HUDEP-2 (cell line): Measurements from ENCODE around the gene FCN3.
"Not testable (repeated sequence)": the region's sequence is repeated elsewhere in the genome, so short reads cannot be mapped to it uniquely, and the experiment has no call there.

Experiments
- DNase-seq, 76 experiments: peaks; one replicate each; lab custom pipeline; 2025; ENCODE audit not compliant: unreplicated experiment in 76 of 76; lab: John Stamatoyannopoulos, UW

The FCN3 gene

DNA sequence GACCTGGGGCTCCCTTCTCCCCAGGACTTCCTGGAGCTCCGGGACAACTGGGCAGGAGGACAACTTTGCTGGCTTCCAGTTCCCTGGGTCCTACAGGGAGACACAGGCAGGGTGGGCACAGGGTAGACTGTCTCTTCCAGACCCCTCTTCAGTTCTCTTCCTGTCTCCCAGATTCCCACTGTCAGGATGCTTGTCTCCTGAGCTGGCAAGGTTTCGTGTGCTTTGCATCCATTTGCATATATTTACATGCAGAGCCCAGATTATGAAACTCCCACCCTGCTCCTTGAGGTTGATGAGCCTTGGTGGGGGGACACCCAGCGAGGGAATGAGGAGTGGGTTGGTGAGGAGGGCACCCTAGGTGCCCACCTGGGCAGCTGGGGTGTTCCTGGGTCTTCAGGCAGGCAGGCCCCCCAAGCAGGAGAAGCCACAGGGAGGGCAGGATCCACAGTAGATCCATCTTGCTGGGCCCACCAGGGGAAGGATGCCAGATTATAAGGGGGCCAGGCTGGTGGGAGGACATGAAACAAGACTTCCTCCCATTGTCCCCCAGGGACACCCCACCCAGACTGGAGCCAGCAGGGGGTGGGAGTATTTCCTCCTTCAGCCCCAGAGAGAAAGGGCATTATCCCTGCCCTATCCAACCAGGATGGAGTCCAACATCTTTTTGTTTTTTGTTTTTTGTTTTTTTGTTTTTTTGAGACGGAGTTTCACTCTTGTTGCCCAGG, at the start of gene FCN3:
Gene FCN3, minus strand, starts transcription at position 463 of the 725 bp plus-strand sequence. Its CDS starts 6 bp downstream, at position 457.
- no peak for DNase-seq

DNA sequence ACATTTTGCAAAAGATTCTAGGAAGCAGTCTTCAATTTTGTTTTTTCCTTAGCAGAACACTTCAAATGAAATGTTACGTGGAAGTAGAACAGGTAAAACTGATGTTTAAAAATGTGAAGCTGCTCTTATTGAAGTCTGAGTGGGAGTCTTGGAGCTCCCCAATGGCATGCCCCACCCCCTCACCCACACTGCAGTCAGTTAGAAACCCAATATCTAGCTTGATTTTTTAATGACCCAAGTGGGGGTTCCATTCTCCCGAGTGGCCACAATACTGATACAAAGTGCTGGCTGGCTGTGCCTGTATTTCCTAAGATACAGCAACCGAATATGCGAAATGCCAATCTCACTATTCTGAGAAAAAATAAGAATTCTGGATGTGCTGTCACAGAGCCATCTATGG, 49.1 kb upstream of the FCN3 start:
- DNase-seq, result no peak

DNA sequence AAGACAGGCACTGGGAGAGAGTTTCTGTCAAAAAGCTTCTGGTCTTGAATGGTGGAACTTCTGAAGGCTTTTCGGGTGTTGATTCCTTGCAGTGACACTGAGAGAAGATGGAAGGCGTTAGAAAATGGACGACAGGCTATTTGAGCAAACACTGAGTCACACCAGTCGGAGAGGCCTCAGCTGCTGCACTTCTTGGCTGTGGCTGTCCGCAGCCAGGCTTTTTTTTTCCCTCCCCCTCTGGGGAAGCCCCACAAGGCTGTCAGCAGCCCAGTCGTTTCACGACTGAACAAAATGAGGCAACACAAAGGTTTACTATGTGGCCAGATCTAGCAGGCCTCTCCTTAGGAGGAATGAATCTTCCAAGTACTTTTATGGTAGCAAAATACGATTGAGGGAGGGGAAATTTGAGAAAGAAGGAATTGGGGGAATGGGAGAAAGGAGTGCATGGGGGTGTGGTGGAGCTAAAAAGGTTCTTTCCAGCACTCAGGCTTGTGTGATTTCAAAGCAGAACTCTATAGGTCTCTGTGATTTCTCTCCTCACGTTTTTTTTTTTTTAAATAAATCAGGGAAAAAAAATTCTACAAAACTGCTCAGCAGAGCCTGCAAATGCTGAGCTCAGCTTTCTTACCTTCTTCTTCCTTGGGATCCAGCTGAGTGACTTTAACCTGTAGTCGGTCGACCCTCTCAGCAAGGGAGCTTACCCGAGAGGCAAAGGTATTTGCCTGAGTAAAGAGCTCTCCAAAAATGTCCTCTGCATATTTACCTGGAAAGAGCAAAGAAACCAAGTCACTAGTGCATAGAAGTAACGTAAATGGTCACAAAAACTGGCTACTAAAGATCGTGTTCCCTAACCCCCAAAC, 43.9 kb upstream of the FCN3 start:
- no peak for DNase-seq

DNA sequence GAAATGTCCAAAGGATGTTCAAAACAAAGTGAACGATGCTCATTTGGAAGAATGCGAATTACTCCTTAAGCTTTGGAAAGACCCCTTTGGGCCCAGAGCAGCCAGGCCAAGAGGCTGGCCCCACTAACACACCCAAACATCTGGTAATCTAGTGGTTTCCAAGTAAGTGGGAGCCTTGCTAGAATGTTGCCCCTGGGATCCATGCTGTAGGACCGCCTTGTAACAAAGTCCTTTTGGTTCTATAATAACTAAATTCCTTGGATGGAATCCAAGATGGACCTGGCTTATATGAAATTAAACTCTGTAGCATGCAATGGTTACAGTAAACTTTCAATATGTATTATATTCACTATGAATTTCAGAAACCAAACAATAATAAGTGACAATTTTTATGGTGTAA, 43.1 kb upstream of the FCN3 start:
- DNase-seq, result no peak

DNA sequence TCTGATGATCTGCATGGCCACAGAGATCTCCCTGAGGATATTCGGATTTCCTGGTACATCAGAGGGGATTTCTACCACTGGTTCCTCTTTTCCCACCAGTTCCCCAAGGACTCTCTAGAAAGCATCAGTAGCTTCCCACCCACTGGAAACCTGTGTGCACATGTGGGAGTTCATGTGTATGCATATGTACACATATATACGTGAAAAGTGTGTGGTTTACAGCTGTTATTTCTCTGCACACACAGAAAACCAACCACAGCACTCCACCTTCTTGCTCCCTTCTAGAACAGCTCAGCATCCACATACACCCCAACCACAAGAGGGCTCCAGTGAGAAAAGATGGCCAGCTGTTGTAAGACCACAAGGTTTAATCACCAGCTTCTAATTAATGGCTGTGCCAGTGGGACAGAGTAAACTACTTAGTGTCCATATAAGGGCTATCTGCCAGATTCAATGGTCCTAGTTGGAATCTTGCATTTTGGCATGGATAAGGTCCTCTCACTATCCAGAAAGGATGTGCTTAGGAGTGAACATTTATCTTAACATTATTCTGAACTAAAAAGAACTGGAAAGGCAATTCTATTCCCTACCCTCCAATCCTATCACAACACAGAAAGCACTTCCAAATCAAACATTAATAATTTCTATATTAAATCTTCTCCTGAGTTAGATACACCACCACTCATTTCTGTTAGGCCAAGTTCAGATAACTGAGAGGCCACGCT, 41.9 kb upstream of the FCN3 start:
- peak in 60 of 76 experiments; percentile 7 to 82 (median 34) for DNase-seq

DNA sequence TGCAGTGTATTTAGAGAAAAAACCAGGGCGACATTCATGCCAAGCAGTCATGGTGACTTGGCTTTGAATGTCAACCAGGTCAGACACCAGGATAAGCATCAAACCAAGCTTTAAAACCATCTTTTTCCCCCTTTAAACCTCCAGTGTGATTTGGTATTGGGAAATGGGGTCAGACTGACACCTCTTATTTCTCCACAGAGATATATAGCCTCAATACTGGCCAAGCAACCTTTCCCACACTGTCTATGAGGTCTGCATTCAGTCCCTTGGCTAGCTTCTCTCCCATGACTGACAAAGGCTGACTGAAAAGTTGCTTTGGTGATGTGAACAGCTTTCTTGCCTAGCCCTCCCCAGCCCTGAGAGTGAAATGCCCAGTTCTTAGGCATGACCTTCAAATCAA, 39.5 kb upstream of the FCN3 start:
- DNase-seq, result no peak

DNA sequence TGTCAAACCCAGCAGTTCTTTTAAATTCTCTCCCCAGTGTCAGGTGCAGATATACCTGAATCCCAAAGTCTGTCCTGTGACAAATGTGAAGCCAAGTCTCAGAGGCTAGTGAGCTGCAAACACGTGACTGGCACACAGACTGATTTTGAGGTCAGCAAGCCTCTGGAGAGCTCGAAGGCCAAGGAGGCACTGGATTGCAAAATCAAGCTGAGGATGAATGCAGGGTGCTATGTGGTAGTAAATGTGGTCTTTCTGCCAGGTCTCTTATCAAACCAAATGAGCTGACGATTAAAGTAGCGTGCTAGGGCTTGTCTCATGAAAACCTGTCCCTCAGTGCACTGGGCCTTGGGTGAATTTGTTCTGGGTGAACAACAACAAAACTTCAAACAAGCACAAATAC, 38.4 kb upstream of the FCN3 start:
- no peak for DNase-seq

DNA sequence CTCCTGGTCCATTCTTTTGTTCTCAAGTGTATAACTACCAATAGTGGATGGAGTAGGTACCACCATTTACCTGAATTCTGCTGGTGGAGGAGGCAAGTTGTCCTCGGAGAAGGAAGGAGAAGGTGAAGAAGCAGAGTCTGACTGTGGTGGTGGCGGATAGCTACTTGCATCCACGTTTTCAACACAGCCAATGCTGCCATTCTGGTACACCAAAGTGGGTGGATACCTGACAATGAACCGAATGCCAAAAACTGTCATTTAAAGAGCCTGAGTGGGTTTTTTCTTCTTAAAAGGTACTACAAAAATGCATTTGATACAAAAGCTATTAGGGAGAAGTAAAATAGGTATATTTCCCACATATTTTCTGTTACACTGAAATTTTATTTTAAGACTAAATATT, 37.9 kb upstream of the FCN3 start:
- DNase-seq, result no peak

DNA sequence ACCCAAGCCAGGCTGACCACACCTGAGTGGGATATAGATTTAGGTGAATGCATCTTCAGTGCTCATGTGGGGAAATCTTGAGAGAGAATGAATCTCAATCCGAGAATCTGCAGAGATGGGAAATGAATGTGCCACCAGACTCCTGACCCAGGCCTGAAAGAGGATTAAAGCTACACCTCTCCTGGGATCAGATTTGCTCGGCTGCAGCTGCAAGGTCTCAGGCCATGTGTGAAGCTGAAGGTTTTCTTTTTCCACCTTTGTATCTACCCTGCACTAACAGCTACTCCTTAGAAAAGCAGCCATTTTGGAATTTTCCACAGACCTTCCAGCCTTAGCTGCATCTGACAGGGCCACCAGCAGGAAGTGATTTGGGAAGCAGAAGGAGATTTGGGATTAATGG, 36.1 kb upstream of the FCN3 start:
- no peak for DNase-seq

DNA sequence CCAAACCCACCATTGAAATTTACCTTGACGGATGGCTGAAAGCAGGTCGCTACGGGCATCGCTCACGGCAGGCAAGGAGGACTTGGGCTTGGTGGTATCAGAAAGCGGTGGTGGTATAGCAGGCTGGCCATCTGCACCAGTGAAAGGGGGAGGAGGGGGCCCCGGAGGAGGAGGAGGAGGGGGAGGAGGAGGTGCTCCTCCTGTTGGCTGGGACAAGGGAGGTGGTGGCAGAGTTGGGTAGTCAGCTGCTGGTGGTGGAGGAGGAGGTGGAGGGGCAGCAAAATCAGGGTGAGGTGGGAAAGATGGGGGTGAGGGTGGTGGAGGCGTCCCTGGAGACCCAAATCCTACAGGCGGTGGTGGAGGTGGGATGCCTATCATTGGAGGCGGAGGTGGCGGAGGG, 35.0 kb upstream of the FCN3 start:
- no peak for DNase-seq

DNA sequence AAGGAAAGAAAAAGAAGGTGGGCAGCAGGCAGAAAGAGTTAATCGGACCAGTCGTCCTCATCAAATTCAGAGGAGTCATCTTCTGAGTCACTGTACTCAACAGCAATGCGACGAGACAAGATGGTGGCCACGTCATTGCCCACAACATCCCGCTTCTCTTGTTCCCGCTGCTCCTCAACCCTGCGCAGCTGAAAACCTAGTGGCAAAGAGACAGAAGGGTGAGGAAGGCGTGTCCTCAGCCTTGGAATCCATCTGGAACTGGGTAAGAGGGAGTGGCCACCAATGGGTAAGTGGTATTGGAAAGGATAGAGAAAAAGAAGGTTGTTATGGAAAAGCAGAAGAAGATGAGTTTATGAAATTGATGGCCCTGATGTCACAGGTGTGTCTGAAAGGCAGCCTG, 33.5 kb upstream of the FCN3 start:
- DNase-seq, result no peak

DNA sequence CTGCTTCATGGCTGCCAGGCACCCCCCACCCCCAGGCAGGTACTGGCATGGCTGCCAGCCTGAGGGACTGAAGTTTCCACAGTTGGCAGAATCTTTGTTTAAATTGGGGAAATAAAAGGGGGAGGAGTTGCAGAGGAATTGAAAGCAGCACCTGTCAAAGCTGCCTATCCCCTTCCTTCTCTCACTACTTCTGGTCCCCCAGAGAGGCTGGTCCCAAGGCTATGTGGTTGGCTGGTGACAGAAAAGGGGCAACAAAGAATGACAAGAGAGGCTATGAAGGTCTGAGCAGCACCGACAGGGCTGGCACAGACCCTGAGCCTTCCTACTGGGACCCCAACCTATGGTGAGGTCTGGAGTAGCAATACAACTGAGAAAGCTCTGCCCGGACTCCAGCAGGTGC, 32.2 kb upstream of the FCN3 start:
- DNase-seq, result not testable (repeated sequence)

DNA sequence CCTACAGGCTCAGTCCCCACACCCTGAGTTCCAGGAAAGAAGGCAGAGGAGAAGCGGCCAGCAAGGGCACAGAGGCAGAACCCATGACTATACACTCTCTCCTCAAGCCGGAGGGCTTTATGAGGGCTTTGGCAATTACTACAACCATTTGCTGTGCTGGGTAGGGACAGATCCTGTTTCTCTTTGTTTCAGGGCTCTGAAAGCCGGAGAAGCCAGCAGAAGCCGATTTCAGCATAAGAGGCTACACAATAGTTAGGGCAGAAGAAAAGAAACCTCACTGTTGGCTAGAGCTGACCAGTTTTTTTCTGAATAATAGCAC, 31.7 kb upstream of the FCN3 start:
- DNase-seq, result no peak

DNA sequence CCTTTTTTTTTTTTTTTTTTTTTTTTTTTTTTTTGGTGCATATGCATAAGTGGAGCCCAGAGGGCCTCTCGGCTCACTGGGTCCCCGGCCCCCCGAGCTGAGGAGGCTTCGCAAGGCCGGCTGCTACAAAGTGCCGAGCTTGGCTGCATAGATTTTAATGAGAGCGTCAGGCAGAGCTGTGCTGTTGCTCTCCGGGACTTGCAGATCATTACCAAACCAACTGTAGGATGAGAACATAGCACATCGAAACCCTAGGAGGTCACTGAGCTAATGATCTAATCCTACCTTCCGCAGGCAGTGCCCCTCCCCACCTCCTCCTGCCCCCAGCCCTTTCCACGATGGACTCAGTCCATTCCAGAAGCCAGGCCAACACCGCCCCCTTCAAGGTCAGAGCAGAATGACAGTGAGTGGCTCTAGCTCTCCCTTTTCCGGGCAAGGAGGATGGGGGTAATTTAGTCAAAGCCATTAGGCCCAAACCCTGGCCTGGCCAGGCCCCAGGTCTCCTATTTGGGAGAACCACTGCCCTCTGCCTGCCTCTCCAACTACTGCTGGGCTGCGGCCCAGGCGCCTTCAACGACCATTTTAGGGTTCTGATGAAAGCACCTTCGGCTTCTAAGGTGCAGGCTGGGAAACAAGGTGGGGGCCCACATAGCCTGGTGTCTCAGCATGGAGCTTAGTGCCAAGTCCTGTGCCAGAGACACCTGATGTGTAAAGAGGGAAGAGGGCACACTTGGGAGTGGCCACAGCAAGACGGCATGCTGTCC, 31.2 kb upstream of the FCN3 start:
- DNase-seq, result not testable (repeated sequence)

DNA sequence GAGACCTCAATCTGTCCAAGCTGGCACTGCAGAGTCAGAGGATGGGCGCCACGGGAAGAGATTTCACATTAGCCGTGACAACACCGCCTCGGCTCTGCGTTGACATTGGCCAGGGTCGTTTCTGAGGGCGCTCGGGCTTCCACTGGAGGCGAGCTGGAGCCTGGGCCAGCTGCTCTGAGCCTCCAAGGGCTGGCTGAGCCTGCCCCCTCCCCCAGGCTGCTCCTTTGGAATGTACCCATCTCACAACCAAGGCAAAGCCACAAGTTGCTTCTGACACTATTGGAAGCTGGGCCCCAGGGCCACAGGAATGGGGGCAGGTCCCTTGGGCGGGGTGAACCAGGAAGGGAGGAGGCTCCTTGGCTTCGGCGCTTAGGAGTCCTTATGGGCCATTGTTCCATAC, 30.4 kb upstream of the FCN3 start:
- DNase-seq, result no peak

DNA sequence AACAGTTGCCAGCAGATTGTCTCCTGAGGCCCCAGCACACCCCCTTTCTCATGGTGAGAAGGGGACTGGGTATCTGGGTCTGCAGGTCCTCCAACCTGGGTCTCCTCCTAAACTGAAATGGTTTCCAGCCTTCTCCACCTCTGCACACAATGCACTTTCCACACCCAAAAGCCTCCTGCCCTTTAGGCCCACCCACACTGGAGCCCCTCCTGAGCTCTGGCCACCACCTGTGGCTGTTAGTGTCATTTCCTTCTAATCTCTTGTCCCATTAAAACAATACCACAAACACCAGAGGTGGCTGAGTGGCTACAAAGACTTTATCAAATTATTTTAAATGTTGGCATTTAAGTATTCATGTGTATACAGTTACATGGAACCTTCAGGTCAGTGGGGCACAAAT, 29.3 kb upstream of the FCN3 start:
- no peak for DNase-seq

DNA sequence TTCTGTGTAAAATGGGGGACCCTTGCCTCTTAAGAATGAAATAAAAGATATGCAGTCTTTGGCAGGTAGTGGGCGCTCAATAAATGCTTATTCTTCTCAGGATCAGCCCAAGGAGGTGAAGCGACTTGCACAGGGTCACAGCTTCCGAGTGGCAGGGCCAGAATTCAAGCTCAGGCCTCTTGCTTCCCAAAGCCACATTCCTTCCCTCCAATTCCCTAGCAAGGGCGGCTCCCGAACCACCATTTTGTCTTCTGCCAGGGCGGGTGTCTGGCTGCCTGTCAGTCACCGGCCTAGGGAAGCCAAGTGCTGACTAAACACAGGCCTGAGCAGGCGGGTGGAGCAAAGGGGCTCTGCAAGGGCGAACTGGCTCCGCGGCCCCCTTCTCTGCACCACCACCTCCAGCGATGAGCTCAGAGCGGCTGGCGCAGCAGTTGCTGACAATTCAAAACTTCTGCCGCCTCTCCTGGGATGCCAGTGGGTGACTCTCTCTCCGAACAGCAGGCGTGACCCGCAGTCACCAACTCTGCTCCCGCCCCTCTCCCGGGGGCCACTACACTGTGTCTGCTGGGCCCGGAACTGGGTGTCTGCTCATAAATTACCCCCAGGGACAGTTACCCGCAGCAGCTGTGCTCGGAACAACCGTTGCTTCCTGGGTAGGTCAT, 28.6 kb upstream of the FCN3 start:
- DNase-seq, result no peak

DNA sequence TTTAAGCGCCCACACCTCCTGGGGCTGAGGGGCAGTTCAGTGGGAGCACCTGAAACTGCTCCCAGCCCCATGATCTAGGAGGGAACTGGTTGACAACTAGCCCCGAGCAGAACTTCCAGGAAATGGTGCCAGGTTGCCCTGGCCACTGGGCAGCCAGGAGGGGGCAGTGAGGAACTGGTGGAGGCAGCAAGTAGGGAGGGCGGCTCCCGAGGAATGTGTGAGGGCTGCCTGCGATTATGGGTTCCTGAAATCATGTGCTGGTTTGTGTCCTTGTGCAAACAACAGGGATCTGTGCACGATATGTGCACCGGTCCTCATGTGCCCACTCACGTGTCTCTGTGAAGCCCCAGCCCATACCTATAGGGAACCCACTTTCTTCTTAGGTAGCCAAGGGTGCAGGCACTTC, 27.7 kb upstream of the FCN3 start:
- peak in 44 of 76 experiments; percentile 10 to 55 (median 28) for DNase-seq

DNA sequence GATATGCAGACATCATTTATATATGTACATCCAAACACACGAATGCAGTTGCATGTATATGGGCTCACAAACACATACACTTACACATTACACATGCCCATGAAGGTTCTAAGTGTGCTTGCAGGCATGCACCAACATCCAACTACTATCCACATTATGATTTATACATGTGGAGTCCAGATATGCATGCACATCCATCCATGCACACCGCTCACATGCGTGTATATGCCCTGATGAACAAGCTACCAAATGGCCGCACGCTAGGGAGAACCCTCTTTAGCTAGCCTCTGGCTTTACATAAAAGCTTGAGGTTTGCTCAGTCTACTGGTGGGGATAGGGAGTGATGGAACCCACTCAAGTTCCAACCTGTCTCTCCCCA, 26.3 kb upstream of the FCN3 start:
- DNase-seq, result no peak
